ENCODE data around the gene PRKCH.

DNA sequence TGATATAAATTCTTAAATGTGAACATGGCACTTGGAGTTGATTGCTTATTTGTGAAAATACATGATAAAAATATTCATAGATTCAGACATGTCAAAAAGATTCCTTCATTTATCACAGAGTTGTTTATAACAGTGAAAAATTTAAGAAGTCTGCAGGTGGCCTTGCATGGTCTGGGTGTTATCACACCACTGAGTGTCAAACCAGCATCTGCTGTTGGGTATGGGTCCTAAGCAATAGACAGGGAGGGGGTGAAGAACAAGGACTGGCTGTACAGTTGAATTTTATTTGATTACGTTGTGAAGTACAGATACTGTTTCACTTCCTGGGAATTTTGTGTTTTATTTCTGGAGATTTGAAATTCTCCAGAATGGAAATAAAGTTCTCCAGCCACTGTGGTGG is 193.5 kb downstream of the PRKCH start:
- TF ChIP-seq FOXK2 (IDR thresholded peaks at IDR 0.05) (no peak), ZNF549 (CRISPR knock-in tag; IDR thresholded peaks at IDR 0.05) (no peak), ZNF776 (CRISPR knock-in tag; IDR thresholded peaks at IDR 0.05) (no peak), HOXA7 (CRISPR knock-in tag; IDR thresholded peaks at IDR 0.05) (no peak), TAF1 (CRISPR knock-in tag; IDR thresholded peaks at IDR 0.05) (no peak), GABPB1 (CRISPR knock-in tag; IDR thresholded peaks at IDR 0.05) (no peak), ZNF543 (CRISPR knock-in tag; IDR thresholded peaks at IDR 0.05) (no peak), SNAPC2 (CRISPR knock-in tag; IDR thresholded peaks at IDR 0.05) (no peak), TBL1XR1 (IDR thresholded peaks at IDR 0.05; ENCODE audit: borderline replicate concordance, low read length, partially characterized antibody) (no peak)
- TF ChIP-seq, protein P1, sequence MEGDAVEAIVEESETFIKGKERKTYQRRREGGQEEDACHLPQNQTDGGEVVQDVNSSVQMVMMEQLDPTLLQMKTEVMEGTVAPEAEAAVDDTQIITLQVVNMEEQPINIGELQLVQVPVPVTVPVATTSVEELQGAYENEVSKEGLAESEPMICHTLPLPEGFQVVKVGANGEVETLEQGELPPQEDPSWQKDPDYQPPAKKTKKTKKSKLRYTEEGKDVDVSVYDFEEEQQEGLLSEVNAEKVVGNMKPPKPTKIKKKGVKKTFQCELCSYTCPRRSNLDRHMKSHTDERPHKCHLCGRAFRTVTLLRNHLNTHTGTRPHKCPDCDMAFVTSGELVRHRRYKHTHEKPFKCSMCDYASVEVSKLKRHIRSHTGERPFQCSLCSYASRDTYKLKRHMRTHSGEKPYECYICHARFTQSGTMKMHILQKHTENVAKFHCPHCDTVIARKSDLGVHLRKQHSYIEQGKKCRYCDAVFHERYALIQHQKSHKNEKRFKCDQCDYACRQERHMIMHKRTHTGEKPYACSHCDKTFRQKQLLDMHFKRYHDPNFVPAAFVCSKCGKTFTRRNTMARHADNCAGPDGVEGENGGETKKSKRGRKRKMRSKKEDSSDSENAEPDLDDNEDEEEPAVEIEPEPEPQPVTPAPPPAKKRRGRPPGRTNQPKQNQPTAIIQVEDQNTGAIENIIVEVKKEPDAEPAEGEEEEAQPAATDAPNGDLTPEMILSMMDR (CRISPR knock-in tag; IDR thresholded peaks at IDR 0.05), result no peak
- TF ChIP-seq, protein P2, sequence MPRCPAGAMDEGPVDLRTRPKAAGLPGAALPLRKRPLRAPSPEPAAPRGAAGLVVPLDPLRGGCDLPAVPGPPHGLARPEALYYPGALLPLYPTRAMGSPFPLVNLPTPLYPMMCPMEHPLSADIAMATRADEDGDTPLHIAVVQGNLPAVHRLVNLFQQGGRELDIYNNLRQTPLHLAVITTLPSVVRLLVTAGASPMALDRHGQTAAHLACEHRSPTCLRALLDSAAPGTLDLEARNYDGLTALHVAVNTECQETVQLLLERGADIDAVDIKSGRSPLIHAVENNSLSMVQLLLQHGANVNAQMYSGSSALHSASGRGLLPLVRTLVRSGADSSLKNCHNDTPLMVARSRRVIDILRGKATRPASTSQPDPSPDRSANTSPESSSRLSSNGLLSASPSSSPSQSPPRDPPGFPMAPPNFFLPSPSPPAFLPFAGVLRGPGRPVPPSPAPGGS (CRISPR knock-in tag; IDR thresholded peaks at IDR 0.05), result no peak
- TF ChIP-seq, protein P3, sequence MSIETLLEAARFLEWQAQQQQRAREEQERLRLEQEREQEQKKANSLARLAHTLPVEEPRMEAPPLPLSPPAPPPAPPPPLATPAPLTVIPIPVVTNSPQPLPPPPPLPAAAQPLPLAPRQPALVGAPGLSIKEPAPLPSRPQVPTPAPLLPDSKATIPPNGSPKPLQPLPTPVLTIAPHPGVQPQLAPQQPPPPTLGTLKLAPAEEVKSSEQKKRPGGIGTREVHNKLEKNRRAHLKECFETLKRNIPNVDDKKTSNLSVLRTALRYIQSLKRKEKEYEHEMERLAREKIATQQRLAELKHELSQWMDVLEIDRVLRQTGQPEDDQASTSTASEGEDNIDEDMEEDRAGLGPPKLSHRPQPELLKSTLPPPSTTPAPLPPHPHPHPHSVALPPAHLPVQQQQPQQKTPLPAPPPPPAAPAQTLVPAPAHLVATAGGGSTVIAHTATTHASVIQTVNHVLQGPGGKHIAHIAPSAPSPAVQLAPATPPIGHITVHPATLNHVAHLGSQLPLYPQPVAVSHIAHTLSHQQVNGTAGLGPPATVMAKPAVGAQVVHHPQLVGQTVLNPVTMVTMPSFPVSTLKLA (IDR thresholded peaks at IDR 0.05), result no peak
- TF ChIP-seq, protein P4, sequence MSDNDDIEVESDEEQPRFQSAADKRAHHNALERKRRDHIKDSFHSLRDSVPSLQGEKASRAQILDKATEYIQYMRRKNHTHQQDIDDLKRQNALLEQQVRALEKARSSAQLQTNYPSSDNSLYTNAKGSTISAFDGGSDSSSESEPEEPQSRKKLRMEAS (IDR thresholded peaks at IDR 0.05), result no peak
